ENCODE data around the gene RHOB. TPM values are rescaled to one million over a fixed set of nuclear protein-coding genes. Genes with fewer than 3 reads are reported as not detected.
"Not testable (repeated sequence)": the region's sequence is repeated elsewhere in the genome, so short reads cannot be mapped to it uniquely, and the experiment has no call there.

The RHOB gene
- total RNA-seq, 1 experiment from 2014 or later: 143 TPM

DNA sequence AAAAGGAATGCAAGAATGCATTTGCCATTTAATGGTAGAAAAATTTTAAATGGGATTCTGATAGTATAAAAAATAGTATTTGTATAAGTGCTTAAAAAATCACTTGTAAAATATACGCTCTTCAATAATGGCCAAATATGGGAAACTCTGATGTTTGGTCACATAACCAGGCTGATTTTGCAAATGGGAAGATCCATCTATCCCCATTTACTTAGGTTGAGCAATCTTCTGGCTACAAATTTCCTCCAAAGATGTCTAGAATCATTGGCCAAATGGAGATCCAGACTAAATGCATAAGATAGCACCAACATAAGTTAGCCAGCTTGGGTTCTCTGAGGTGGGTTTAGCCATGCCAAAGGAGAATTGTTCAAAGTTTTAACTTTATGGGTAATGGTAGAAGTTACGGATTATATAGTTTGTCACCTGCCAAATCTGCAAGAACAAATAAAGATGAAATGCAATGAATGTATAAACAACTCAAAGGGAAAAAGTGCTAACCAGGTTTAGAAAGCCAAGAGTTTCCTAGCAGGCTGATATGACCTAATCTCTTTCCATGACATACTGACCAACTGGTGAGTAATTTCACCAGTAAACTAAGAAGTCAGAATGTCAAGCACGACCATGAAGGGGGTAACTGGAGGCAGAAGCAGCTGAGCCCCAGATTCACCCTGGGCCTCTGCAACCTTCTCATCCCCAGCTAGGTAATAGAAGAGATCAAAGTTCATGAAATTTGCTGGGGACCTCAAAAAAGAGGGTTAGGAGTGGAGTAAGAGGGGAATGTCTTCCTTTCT lies 10.0 kb downstream of the RHOB start:
- no TSS peak for BruUV-seq (replicated peaks)
- Mint-ChIP-seq H3K36me3 (ENCODE audit: insufficient read depth, unreplicated experiment) (no peaks in the 10 kb centered on the region), H3K4me3 (ENCODE audit: low read depth, unreplicated experiment) (no peak overlapping the region), H3K27ac (ENCODE audit: unreplicated experiment) (no peak overlapping the region), H3K27me3 (ENCODE audit: unreplicated experiment) (no peaks in the 10 kb centered on the region), H3K4me1 (ENCODE audit: low read depth, unreplicated experiment) (peaks cover 16% of the 10 kb centered on the region), H3K9me3 (ENCODE audit: low read depth, unreplicated experiment) (peaks cover 4% of the 10 kb centered on the region)
- CTCF ChIA-PET: interaction anchor here (0.8 kb wide), 1 partner anchor 33 kb away, joined by 3 read pairs; no protein-coding TSS in a partner anchor
- intact Hi-C loops (cut with micrococcal nuclease; ENCODE audit: unreplicated experiment): no loop called here
- TF ChIP-seq, protein P1, sequence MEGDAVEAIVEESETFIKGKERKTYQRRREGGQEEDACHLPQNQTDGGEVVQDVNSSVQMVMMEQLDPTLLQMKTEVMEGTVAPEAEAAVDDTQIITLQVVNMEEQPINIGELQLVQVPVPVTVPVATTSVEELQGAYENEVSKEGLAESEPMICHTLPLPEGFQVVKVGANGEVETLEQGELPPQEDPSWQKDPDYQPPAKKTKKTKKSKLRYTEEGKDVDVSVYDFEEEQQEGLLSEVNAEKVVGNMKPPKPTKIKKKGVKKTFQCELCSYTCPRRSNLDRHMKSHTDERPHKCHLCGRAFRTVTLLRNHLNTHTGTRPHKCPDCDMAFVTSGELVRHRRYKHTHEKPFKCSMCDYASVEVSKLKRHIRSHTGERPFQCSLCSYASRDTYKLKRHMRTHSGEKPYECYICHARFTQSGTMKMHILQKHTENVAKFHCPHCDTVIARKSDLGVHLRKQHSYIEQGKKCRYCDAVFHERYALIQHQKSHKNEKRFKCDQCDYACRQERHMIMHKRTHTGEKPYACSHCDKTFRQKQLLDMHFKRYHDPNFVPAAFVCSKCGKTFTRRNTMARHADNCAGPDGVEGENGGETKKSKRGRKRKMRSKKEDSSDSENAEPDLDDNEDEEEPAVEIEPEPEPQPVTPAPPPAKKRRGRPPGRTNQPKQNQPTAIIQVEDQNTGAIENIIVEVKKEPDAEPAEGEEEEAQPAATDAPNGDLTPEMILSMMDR (IDR thresholded peaks at IDR 0.05; ENCODE audit: unreplicated experiment): no peak
- no peak for DNase-seq

DNA sequence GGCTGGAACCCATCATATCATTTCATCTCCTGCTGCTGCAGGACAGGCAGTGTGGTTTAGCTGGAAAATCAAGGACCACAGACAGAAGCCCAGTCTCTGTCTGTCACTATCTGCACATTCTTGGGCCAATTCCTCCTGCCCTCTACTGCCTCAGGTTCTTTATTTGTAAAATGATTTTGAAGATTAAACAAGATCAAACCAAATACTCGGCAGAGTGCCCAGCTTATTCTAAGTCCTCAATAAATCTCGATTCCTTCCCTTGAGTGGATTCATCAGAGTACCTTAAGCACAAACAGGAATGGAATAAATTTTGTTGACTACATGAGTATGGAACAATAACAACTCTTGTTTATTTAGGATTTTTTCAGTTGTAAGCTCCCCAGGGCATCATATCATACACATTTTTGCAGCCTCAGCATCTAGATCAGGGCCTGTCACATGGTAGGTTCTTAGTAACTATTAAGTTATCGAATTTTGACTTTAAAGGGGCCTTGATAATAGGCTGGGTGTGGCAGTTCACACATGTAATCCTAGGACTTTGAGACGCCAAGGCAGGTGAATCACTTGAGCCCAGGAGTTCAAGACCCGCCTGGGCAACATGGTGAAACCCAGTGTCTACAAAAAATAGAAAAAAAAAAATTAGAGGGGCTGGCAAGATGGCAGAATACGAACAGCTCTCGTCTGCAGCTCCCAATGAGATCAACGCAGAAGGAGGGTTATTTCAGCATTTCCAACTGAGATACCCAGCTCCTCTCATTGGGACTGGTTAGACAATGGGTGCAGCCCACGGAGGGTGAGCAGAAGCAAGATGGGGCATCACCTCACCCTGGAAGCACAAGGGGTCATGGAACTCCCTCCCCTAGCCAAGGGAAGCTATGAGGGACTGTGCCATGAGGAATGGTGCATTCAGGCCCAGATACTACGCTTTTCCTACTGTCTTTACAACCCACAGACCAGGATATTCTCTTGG lies 11.1 kb downstream of the RHOB start:
- TF ChIP-seq, protein P1 (IDR thresholded peaks at IDR 0.05; ENCODE audit: unreplicated experiment): no peak
- Mint-ChIP-seq H3K27ac (ENCODE audit: unreplicated experiment) (no peak overlapping the region), H3K9me3 (ENCODE audit: low read depth, unreplicated experiment) (peaks cover 4% of the 10 kb centered on the region), H3K36me3 (ENCODE audit: insufficient read depth, unreplicated experiment) (no peaks in the 10 kb centered on the region), H3K27me3 (ENCODE audit: unreplicated experiment) (no peaks in the 10 kb centered on the region), H3K4me3 (ENCODE audit: low read depth, unreplicated experiment) (no peak overlapping the region), H3K4me1 (ENCODE audit: low read depth, unreplicated experiment) (peaks cover 13% of the 10 kb centered on the region)
- BruUV-seq (replicated peaks): no TSS peak
- CTCF ChIA-PET: interaction anchor here (0.8 to 1.0 kb wide), 2 partner anchors 32 to 45 kb away, joined by 3 read pairs; no protein-coding TSS in a partner anchor
- DNase-seq: no peak
- intact Hi-C loops (cut with micrococcal nuclease; ENCODE audit: unreplicated experiment): no loop called here

DNA sequence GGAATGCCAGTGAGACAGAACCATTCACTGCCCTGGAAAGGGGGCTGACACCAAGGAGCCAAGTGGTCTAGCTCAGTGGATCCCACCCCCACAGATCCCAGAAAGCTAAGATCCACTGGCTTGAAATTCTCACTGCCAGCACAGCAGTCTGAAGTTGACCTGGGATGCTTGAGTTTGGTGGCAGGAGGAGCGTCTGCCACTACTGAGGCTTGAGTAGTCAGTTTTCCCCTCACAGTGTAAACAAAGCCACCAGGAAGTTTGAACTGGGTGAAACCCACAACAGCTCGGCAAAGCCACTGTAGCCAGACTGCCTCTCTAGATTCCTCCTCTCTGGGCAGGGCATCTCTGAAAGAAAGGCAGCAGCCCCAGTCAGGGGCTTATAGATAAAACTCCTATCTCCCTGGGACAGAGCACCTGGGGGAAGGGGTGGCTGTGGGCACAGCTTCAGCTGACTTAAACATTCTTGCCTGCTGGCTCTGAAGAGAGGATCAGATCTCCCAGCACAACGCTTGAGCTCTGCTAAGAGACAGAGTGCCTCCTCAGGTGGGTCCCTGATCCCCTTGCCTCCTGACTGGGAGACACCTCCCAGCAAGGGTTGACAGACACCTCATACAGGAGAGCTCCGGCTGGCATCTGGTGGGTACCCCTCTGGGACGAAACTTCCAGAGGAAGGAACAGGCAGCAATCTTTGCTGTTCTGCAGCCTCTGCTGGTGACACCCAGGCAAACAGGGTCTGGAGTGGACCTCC lies 12.0 kb downstream of the RHOB start:
- intact Hi-C loops (cut with micrococcal nuclease; ENCODE audit: unreplicated experiment); BruUV-seq (replicated peaks); H3K4me3 Mint-ChIP-seq (ENCODE audit: low read depth, unreplicated experiment); DNase-seq; H3K27ac Mint-ChIP-seq (ENCODE audit: unreplicated experiment); H3K9me3 Mint-ChIP-seq (ENCODE audit: low read depth, unreplicated experiment); H3K27me3 Mint-ChIP-seq (ENCODE audit: unreplicated experiment); H3K36me3 Mint-ChIP-seq (ENCODE audit: insufficient read depth, unreplicated experiment): not testable (repeated sequence)
- CTCF ChIA-PET: interaction anchor here (0.8 to 1.0 kb wide), 2 partner anchors 9 to 46 kb away, joined by 3 to 4 read pairs; no protein-coding TSS in a partner anchor
- H3K4me1 Mint-ChIP-seq (ENCODE audit: low read depth, unreplicated experiment): peaks cover 13% of the 10 kb centered on the region

DNA sequence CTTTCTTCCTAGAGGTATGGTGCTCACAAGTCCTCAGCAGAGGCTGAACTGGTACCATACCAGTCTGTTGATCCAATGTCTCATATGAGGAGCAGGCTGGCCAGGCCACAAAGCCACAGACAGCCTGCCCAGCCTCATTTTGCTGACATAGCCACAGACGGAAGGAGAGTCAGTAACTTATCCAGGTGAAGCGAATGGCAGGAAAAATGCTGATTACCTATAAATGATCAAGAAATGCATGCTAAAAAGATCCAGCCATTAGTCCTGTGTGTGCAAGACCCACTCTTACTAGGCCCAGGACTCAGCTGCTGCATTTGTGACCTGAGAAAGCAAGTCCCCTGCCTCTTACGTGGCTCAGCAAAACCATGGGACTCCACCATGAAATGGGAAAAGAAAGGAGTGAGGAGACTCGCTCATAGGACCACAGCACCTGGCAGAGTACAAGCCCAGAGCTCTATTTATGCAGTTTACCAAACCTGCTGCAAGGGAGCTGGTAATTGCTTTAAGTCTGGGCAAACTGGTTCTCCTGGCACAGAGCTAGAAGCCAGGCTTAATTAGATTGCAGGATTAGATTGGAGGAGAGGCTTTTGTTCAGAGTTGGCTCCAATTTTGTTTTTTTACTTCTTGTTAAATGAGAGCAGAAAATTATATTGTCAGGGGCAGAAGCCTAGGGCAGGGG lies 19.0 kb downstream of the RHOB start:
- CTCF ChIA-PET: interaction anchor here (1.3 kb wide), 2 partner anchors 19 to 151 kb away, joined by 3 read pairs; partner anchors contain the start of gene RHOB

More for the DNA sequence above, 19.0 kb downstream of the RHOB start:
- H3K4me3 Mint-ChIP-seq (ENCODE audit: low read depth, unreplicated experiment): no peak overlapping the region
- no peak for DNase-seq
- TF ChIP-seq, protein P1 (IDR thresholded peaks at IDR 0.05; ENCODE audit: unreplicated experiment): no peak
- H3K27ac Mint-ChIP-seq (ENCODE audit: unreplicated experiment): no peak overlapping the region
- H3K9me3 Mint-ChIP-seq (ENCODE audit: low read depth, unreplicated experiment): peaks cover 4% of the 10 kb centered on the region
- H3K27me3 Mint-ChIP-seq (ENCODE audit: unreplicated experiment): no peaks in the 10 kb centered on the region
- H3K36me3 Mint-ChIP-seq (ENCODE audit: insufficient read depth, unreplicated experiment): no peaks in the 10 kb centered on the region
- no peaks in the 10 kb centered on the region for H3K4me1 Mint-ChIP-seq (ENCODE audit: low read depth, unreplicated experiment)
- intact Hi-C loops (cut with micrococcal nuclease; ENCODE audit: unreplicated experiment): no loop called here
- BruUV-seq (replicated peaks): no TSS peak

All from Calu3 (cell line).